OCI-LY7 (cell line): Measurements from ENCODE around the gene PNPLA6. TPM values are rescaled to one million over a fixed set of nuclear protein-coding genes. Genes with fewer than 3 reads are reported as not detected.

Source experiments
- BruUV-seq: library from RNA; stranded (reverse); fragments of 400-500 nt; replicated peaks from 2 replicates; lab custom pipeline; 2021; lab: Mats Ljungman, UMichigan
- CTCF ChIA-PET: fragments of 300-600 bp; sonication (Branson Sonifier 250); formaldehyde crosslinking; loops from one replicate; lab custom pipeline; 2022; ENCODE audit warnings: antibody characterized with exemption; ENCODE audit not compliant: unreplicated experiment; lab: Charles Lee
- POLR2A ChIA-PET: fragments of 300-600 bp; sonication (Branson Sonifier 250); formaldehyde crosslinking; loops from one replicate; lab custom pipeline; 2022; ENCODE audit warnings: antibody characterized with exemption; lab: Charles Lee
- DNase-seq: peaks from one replicate; pipeline ENCODE4 v3.0.0-alpha.2; 2015; ENCODE audit warnings: low spot score
- H2AFZ ChIP-seq: fragments of 200-600 bp; sonication (generic), shearing (Covaris generic); 2 replicates; pipeline ENCODE4 v1.6.1; 2014; ENCODE audit warnings: mild to moderate bottlenecking, antibody characterized with exemption, low read length, moderate library complexity
- H3K27ac ChIP-seq: fragments of 200-600 bp; sonication (generic); 2 replicates; pipeline ENCODE4 v1.5.1; 2014; ENCODE audit warnings: mixed run types, low read depth, mild to moderate bottlenecking, moderate library complexity, low read length, inconsistent platforms; ENCODE audit not compliant: poor library complexity, severe bottlenecking
- H3K36me3 ChIP-seq: fragments of 200-600 bp; sonication (generic); 2 replicates; pipeline ENCODE4 v1.6.1; 2014; ENCODE audit warnings: mild to moderate bottlenecking, antibody characterized with exemption, low read length, moderate library complexity, mixed read lengths; ENCODE audit not compliant: insufficient read depth
- H3K4me1 ChIP-seq: fragments of 200-600 bp; sonication (generic); 2 replicates; pipeline ENCODE4 v1.5.1; 2014; ENCODE audit warnings: mild to moderate bottlenecking, low read length; ENCODE audit not compliant: insufficient read depth, poor library complexity, severe bottlenecking
- H3K4me2 ChIP-seq: fragments of 200-600 bp; sonication (generic); 2 replicates; pipeline ENCODE4 v1.6.1; 2014; ENCODE audit warnings: mild to moderate bottlenecking, low read length
- H3K4me3 ChIP-seq: fragments of 200-600 bp; sonication (generic); 2 replicates; pipeline ENCODE4 v1.5.1; 2014; ENCODE audit warnings: mild to moderate bottlenecking, low read depth, low read length; ENCODE audit not compliant: poor library complexity, severe bottlenecking
- H3K79me2 ChIP-seq: fragments of 200-600 bp; sonication (generic); 2 replicates; pipeline ENCODE4 v1.6.1; 2016; ENCODE audit warnings: low read depth, mild to moderate bottlenecking, low read length, moderate library complexity, mixed read lengths; ENCODE audit not compliant: insufficient read depth
- H3K9me2 ChIP-seq: fragments of 200-600 bp; sonication (generic); 2 replicates; pipeline ENCODE4 v1.6.1; 2016; ENCODE audit warnings: mild to moderate bottlenecking, low read length, mixed read lengths; ENCODE audit not compliant: insufficient read depth
- H3K9me3 ChIP-seq: fragments of 200-600 bp; sonication (generic); 2 replicates; pipeline ENCODE4 v1.6.1; 2014; ENCODE audit warnings: mild to moderate bottlenecking, mixed run types, low read length, mixed read lengths
- H4K20me1 ChIP-seq: fragments of 200-600 bp; sonication (generic); 2 replicates; pipeline ENCODE4 v1.6.1; 2014; ENCODE audit warnings: mild to moderate bottlenecking, antibody characterized with exemption, low read length, moderate library complexity, mixed read lengths; ENCODE audit not compliant: insufficient read depth
- EZH2phosphoT487 ChIP-seq: fragments of 200-600 bp; sonication (generic); IDR thresholded peaks from 2 replicates; pipeline ENCODE4 v1.6.1; 2018; ENCODE audit warnings: low read depth, borderline replicate concordance, mild to moderate bottlenecking, mixed run types, antibody characterized with exemption, low read length, moderate library complexity, mixed read lengths
- intact Hi-C: fragments of 100-400 bp; cut with micrococcal nuclease; formaldehyde crosslinking; loops from one replicate; pipeline ENCODE4 v1.10.0; 2022; ENCODE audit not compliant: unreplicated experiment
- total RNA-seq, 2 experiments: library from RNA; depleted of rRNA in 1 of 2; stranded (reverse); fragments of >200 nt in 1 of 2; shearing (Covaris generic) in 1 of 2; gene quantifications; 2 replicates each; pipeline ENCODE4 v1.2.3, GENCODE V29; 2014 to 2022
- TF ChIP-seq, protein P1 (sequence below): fragments of 200-600 bp; sonication (generic); conservative IDR thresholded peaks from 2 replicates; pipeline ENCODE4 v1.5.1; 2014; ENCODE audit warnings: mild to moderate bottlenecking, antibody characterized with exemption, low read length, moderate library complexity, mixed read lengths

The PNPLA6 gene
- total RNA-seq, 2 experiments from 2014 or later, result 50.6 to 92.4 TPM

DNA sequence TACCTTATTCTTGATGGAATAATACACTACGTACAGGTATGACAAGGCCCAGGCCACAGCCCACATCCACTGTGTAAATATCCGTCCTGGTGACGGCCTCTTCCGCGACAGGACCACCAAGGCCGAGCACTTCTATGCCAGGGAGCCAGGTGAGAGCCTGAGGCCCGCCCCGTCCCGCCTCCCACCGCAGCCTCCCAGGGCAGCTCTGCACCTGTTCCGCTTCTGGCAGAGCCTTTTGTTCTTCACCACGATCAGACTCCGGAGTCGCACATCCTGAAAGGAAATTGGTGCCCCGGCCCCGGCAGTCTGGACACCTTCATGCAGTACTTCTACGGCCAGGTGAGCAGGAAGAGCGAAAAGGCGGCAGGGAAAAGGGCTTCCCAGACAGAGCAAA is 30.2 kb upstream of the PNPLA6 start:
- Histone ChIP-seq H4K20me1 (no peaks in the 10 kb centered on the region), H2AFZ (no peak overlapping the region), H3K4me2 (peak overlapping the region; percentile 71), H3K79me2 (no peaks in the 10 kb centered on the region), H3K36me3 (no peaks in the 10 kb centered on the region), H3K4me3 (peak overlapping the region; percentile 49), H3K4me1 (peaks cover 13% of the 10 kb centered on the region), H3K9me3 (no peaks in the 10 kb centered on the region), H3K9me2 (no peaks in the 10 kb centered on the region), H3K27ac (no peak overlapping the region)
- ChIA-PET POLR2A (no interaction called here), CTCF (no interaction called here)
- no TSS peak for BruUV-seq
- DNase-seq, result no peak
- TF ChIP-seq, protein P1, sequence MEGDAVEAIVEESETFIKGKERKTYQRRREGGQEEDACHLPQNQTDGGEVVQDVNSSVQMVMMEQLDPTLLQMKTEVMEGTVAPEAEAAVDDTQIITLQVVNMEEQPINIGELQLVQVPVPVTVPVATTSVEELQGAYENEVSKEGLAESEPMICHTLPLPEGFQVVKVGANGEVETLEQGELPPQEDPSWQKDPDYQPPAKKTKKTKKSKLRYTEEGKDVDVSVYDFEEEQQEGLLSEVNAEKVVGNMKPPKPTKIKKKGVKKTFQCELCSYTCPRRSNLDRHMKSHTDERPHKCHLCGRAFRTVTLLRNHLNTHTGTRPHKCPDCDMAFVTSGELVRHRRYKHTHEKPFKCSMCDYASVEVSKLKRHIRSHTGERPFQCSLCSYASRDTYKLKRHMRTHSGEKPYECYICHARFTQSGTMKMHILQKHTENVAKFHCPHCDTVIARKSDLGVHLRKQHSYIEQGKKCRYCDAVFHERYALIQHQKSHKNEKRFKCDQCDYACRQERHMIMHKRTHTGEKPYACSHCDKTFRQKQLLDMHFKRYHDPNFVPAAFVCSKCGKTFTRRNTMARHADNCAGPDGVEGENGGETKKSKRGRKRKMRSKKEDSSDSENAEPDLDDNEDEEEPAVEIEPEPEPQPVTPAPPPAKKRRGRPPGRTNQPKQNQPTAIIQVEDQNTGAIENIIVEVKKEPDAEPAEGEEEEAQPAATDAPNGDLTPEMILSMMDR, result no peak
- TF ChIP-seq EZH2phosphoT487, result no peak
- intact Hi-C loops, result no loop called here

DNA sequence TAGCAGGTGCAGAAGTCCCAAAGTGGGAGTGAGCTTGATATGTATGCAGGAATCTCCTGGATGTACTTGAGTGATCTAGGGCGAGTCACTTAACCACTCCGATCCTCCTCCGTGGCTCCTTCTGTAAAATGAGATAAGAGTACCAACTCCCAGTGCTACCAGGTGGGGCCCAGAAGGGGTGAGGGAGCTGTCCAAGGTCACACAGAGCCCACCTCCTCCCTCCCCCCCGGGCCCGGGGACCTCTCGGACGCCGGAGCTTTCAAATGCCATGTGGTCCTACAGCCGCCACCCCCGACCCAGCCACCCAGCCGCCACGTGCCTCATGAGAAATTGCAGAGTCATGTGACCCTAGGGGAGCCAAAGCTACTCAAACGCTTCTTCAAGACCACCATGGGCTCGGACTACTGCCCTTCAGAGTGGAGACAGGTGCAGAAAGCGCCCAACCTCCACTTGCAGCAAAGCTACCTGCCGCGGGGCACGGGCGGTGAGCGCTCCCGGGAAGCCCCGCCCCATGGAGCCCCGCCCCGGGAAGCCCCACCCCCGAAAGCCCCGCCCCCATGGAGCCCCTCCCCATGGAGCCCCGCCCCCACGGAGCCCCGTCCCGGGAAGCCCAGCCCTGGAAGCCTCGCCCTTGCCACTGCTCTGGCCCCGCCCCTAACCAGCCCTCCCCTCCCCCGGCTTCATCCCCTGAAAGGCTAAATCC is 29.7 kb upstream of the PNPLA6 start:
- Histone ChIP-seq H3K36me3 (no peaks in the 10 kb centered on the region), H3K79me2 (no peaks in the 10 kb centered on the region), H3K4me2 (peak overlapping the region; percentile 71), H4K20me1 (no peaks in the 10 kb centered on the region), H2AFZ (peak overlapping the region; percentile 59; the same call in 1 of the 2 replicates), H3K9me3 (no peaks in the 10 kb centered on the region), H3K9me2 (no peaks in the 10 kb centered on the region), H3K4me3 (peak overlapping the region; percentile 50), H3K4me1 (peaks cover 13% of the 10 kb centered on the region), H3K27ac (no peak overlapping the region)
- no peak for TF ChIP-seq EZH2phosphoT487
- TF ChIP-seq, protein P1, result no peak
- BruUV-seq, result no TSS peak
- intact Hi-C loops, result no loop called here
- POLR2A ChIA-PET, result interaction anchor here (0.7 kb wide), 1 partner anchor 8 kb away, joined by 3 read pairs; no protein-coding TSS in a partner anchor
- CTCF ChIA-PET, result no interaction called here
- peak; percentile 66 for DNase-seq
